Panc1 (cell line): ENCODE measurements around the gene SPATA6L.

Source experiments
- CTCF ChIP-seq: fragments of 450-650 bp; IDR thresholded peaks from 2 replicates; pipeline ENCODE4 v1.5.1; 2017; ENCODE audit warnings: mild to moderate bottlenecking
- POLR2AphosphoS5 ChIP-seq: IDR thresholded peaks from 2 replicates; pipeline ENCODE4 v1.6.1; 2012; ENCODE audit warnings: mild to moderate bottlenecking, low read depth, low read length, moderate library complexity
- REST ChIP-seq, 2 experiments: IDR thresholded peaks; 2 replicates each; pipeline ENCODE4 v1.6.1; 2011 to 2012; ENCODE audit warnings: low read depth in 2 of 2, control low read depth in 1 of 2, low read length in 1 of 2, mild to moderate bottlenecking in 1 of 2, moderate library complexity in 1 of 2; ENCODE audit not compliant: insufficient read depth in 1 of 2
- SIN3A ChIP-seq: IDR thresholded peaks from 2 replicates; pipeline ENCODE4 v1.6.1; 2012; ENCODE audit warnings: low read depth, mild to moderate bottlenecking, low read length, moderate library complexity, borderline replicate concordance; ENCODE audit not compliant: insufficient read depth
- TCF7L2 ChIP-seq: IDR thresholded peaks from 2 replicates; pipeline ENCODE4 v1.6.1; 2011; ENCODE audit warnings: mild to moderate bottlenecking, low read depth, low read length, inconsistent platforms

- TF ChIP-seq CTCF = no peak
- no peak for TF ChIP-seq SIN3A
- no peak for TF ChIP-seq REST (IDR thresholded peaks at IDR 0.05; ENCODE audit: insufficient read depth in 1 of 2, low read depth in 2 of 2, low read length in 1 of 2)
- no peak for TF ChIP-seq POLR2AphosphoS5
- TF ChIP-seq TCF7L2 = no peak
Observed at GRCh38 chr9:4668604-4669003, 2.3 kb upstream of the SPATA6L start.
